CD4-positive, alpha-beta memory T cell (primary cell): ENCODE measurements around the gene OGFR. TPM values are rescaled to one million over a fixed set of nuclear protein-coding genes. Genes with fewer than 3 reads are reported as not detected.

Experiments used
- CTCF ChIA-PET: fragments of 350-600 bp; sonication (Branson Sonifier 250); formaldehyde crosslinking; loops from one replicate; lab custom pipeline; 2021; ENCODE audit warnings: inconsistent platforms; ENCODE audit not compliant: partially characterized antibody; lab: Charles Lee
- POLR2A ChIA-PET: fragments of 350-600 bp; sonication (Branson Sonifier 250); formaldehyde crosslinking; loops from one replicate; lab custom pipeline; 2021; ENCODE audit not compliant: partially characterized antibody; lab: Charles Lee
- DNase-seq, 5 donors: peaks; one replicate each; pipeline versions ENCODE4 v3.0.0 to v3.0.0-alpha.2; 2020 to 2022; ENCODE audit warnings: mixed read lengths in 1 of 5
- H3K27ac ChIP-seq: one replicate; pipeline ENCODE4 v1.7.0; 2013; ENCODE audit warnings: low read depth, low read length
- H3K27me3 ChIP-seq: 2 replicates; pipeline ENCODE4 v1.7.0; 2013; ENCODE audit warnings: mild to moderate bottlenecking, low read length, moderate library complexity; ENCODE audit not compliant: insufficient read depth
- H3K36me3 ChIP-seq: 2 replicates; pipeline ENCODE4 v1.7.0; 2013; ENCODE audit warnings: mild to moderate bottlenecking, low read length, moderate library complexity; ENCODE audit not compliant: insufficient read depth
- H3K4me1 ChIP-seq: 2 replicates; pipeline ENCODE4 v1.7.0; 2013; ENCODE audit warnings: mild to moderate bottlenecking, low read length, moderate library complexity; ENCODE audit not compliant: insufficient read depth
- H3K4me3 ChIP-seq, 2 donors: one replicate each; pipeline ENCODE4 v1.7.0; 2013; ENCODE audit warnings: low read length in 2 of 2, mild to moderate bottlenecking in 1 of 2
- H3K9me3 ChIP-seq, 2 donors: one replicate each; pipeline ENCODE4 v1.7.0; 2013; ENCODE audit warnings: low read length in 2 of 2, control low read depth in 1 of 2; ENCODE audit not compliant: control insufficient read depth in 1 of 2
- H3K27ac Mint-ChIP-seq, 7 donors: one replicate each; pipeline ENCODE4 v1.8.0; 2020 to 2021; ENCODE audit warnings: mixed read lengths in 7 of 7, mild to moderate bottlenecking in 6 of 7, inconsistent platforms in 3 of 7, moderate library complexity in 3 of 7
- H3K27me3 Mint-ChIP-seq, 2 donors: one replicate each; pipeline ENCODE4 v1.8.0; 2020 to 2021; ENCODE audit warnings: mixed read lengths in 2 of 2
- H3K36me3 Mint-ChIP-seq, 2 donors: one replicate each; pipeline ENCODE4 v1.8.0; 2020 to 2021; ENCODE audit warnings: mixed read lengths in 2 of 2, inconsistent platforms in 1 of 2, mild to moderate bottlenecking in 1 of 2
- H3K4me1 Mint-ChIP-seq, 4 donors: one replicate each; pipeline ENCODE4 v1.8.0; 2020 to 2021; ENCODE audit warnings: mixed read lengths in 4 of 4, mild to moderate bottlenecking in 1 of 4
- H3K4me3 Mint-ChIP-seq, 8 donors: one replicate each; pipeline ENCODE4 v1.8.0; 2020 to 2021; ENCODE audit warnings: mixed read lengths in 8 of 8, mild to moderate bottlenecking in 7 of 8, moderate library complexity in 6 of 8, inconsistent platforms in 3 of 8
- H3K9me3 Mint-ChIP-seq, 8 donors: one replicate each; pipeline ENCODE4 v1.8.0; 2020 to 2021; ENCODE audit warnings: mixed read lengths in 8 of 8, mild to moderate bottlenecking in 5 of 8, inconsistent platforms in 3 of 8, moderate library complexity in 1 of 8
- intact Hi-C: fragments of 100-400 bp; cut with micrococcal nuclease; formaldehyde crosslinking; loops from one replicate; pipeline ENCODE4 v1.15.1; 2023
- polyA plus RNA-seq, 2 donors: library from polyadenylated mRNA; unstranded; fragments of 300-500 nt; fragmentation: Illumina TruSeq; gene quantifications; one replicate each; pipeline ENCODE4 v1.2.3, GENCODE V29; 2021
- total RNA-seq, 2 experiments: library from RNA; stranded (reverse); gene quantifications; one replicate each; pipeline ENCODE4 v1.2.3, GENCODE V29; 2021

OGFR gene, protein sequence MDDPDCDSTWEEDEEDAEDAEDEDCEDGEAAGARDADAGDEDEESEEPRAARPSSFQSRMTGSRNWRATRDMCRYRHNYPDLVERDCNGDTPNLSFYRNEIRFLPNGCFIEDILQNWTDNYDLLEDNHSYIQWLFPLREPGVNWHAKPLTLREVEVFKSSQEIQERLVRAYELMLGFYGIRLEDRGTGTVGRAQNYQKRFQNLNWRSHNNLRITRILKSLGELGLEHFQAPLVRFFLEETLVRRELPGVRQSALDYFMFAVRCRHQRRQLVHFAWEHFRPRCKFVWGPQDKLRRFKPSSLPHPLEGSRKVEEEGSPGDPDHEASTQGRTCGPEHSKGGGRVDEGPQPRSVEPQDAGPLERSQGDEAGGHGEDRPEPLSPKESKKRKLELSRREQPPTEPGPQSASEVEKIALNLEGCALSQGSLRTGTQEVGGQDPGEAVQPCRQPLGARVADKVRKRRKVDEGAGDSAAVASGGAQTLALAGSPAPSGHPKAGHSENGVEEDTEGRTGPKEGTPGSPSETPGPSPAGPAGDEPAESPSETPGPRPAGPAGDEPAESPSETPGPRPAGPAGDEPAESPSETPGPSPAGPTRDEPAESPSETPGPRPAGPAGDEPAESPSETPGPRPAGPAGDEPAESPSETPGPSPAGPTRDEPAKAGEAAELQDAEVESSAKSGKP
- total RNA-seq (10 to 100 TPM; 73.6 to 75.9 TPM), polyA plus RNA-seq (10 to 100 TPM; 13.8 to 65.3 TPM)

GRCh38 chr20:62804627-62805154 lies at the start of gene OGFR:
OGFR (plus strand) TSS chr20:62804835; CDS start chr20:62804860, 25 bp downstream.
- no peaks in the 10 kb centered on the region for H3K27me3 ChIP-seq
- intact Hi-C loops = loop anchor here (1.0 kb wide), 1 partner anchor 10 kb away; no protein-coding TSS in a partner anchor
- Mint-ChIP-seq H3K9me3 (no peaks in the 10 kb centered on the region), H3K27me3 (peaks cover 0 to 1% of the 10 kb centered on the region in 2 donors), H3K36me3 (peaks cover 11 to 34% of the 10 kb centered on the region in 2 donors), H3K27ac (peak within 1 kb of the TSS; percentile 95 to 100 (median 97)), H3K4me3 (peak within 1 kb of the TSS; percentile 93 to 100 (median 96)), H3K4me1 (peaks cover 7 to 47% (median 22%) of the 10 kb centered on the region in 4 donors)
- H3K4me3 ChIP-seq = peak within 1 kb of the TSS; percentile 65 to 69
- peak within 1 kb of the TSS; percentile 72 for H3K27ac ChIP-seq
- CTCF ChIA-PET = interaction anchor here (0.6 to 3.5 kb wide), 3 partner anchors 10 to 57 kb away, joined by 4 to 13 read pairs (median 5); no protein-coding TSS in a partner anchor
- peaks cover 25% of the 10 kb centered on the region for H3K36me3 ChIP-seq
- DNase-seq = peak; percentile 72 to 78 (median 74)
- H3K9me3 ChIP-seq = no peaks in the 10 kb centered on the region
- POLR2A ChIA-PET = interaction anchor here (1.0 to 4.0 kb wide), 8 partner anchors 9 to 162 kb away, joined by 3 to 75 read pairs (median 8); partner anchors contain the start of genes MRGBP and SLCO4A1
- H3K4me1 ChIP-seq = peaks cover 38% of the 10 kb centered on the region

DNA sequence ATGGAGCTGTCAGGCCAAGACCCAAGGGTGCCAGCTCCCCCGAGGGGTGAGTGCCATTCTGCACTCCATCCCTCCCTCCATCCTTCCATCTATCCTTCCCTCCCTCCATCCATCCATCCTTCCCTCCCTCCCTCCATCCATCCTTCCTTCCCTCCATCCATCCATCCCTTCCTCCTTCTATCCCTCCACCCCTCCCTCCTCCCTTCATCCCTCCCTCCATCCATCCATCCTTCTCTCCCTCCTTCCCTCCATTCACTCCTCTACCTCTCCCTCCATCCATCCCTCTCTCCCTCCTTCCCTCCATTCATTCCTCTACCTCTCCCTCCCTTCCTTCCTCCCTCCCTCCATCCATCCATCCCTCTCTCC lies 49.7 kb upstream of the OGFR start:
- Histone ChIP-seq H3K4me1 (no peaks in the 10 kb centered on the region), H3K27ac (no peak overlapping the region), H3K4me3 (no peak overlapping the region), H3K27me3 (no peaks in the 10 kb centered on the region), H3K9me3 (no peaks in the 10 kb centered on the region), H3K36me3 (no peaks in the 10 kb centered on the region)
- no peak for DNase-seq
- H3K27ac Mint-ChIP-seq = no peak overlapping the region
- no peaks in the 10 kb centered on the region for H3K36me3 Mint-ChIP-seq
- POLR2A ChIA-PET = no interaction called here
- intact Hi-C loops = no loop called here
- H3K9me3 Mint-ChIP-seq = no peaks in the 10 kb centered on the region
- peaks cover 0 to 4% (median 3%) of the 10 kb centered on the region in 4 donors for H3K4me1 Mint-ChIP-seq
- peaks cover 3 to 9% of the 10 kb centered on the region in 2 donors for H3K27me3 Mint-ChIP-seq
- CTCF ChIA-PET = no interaction called here
- H3K4me3 Mint-ChIP-seq = no peak overlapping the region

DNA sequence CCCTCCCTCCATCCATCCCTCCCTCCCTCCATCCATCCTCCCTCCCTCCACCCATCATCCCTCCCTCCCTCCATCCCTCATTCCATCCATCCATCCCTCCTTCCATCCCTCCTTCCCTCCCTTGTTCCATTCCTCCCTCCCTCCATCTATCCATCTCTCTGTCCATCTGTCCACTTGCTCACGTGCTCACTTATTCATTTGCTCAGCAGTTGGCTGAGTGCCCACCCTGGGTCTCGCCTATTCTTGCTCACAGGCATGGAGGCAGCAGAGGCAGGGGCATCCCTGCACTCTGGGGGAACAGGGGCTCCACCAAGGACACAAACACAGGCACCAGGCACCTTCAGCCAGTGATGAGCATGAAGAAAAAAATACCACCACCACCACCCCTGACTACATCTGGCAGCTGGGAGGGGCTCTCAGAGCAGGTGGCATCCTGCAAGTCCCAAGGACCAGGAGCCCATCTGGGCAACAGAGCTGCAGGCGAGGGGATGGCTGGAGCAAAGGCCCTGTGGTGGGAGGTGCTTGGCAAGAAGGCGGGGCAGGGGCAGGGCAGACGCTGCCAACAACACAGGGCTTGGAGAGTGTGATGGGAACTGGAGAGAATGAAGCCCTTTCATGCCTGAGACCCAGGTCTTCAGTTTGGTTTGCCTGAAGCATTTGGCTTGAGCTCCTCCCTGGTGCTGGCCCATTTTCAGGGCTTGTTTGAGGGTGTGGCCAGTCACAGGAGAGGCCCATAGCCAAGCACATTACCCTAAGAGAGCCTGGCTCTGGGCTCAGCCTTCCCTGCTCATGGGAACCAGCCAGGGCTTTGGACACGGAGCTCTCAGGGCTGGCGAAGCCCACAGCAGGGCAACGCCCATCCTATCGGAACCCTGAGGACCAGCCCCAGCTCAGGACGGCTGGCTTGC lies 48.6 kb upstream of the OGFR start:
- no peak overlapping the region for H3K4me3 Mint-ChIP-seq
- H3K4me1 Mint-ChIP-seq = peaks cover 0 to 5% (median 4%) of the 10 kb centered on the region in 4 donors
- Histone ChIP-seq H3K4me3 (no peak overlapping the region), H3K27me3 (no peaks in the 10 kb centered on the region), H3K4me1 (no peaks in the 10 kb centered on the region), H3K27ac (no peak overlapping the region), H3K36me3 (no peaks in the 10 kb centered on the region), H3K9me3 (no peaks in the 10 kb centered on the region)
- no peak for DNase-seq
- H3K27ac Mint-ChIP-seq = no peak overlapping the region
- intact Hi-C loops = no loop called here
- H3K27me3 Mint-ChIP-seq = peaks cover 3 to 9% of the 10 kb centered on the region in 2 donors
- ChIA-PET CTCF (no interaction called here), POLR2A (interaction anchor here (1.1 kb wide), 1 partner anchor 17 kb away, joined by 3 read pairs; no protein-coding TSS in a partner anchor)
- no peaks in the 10 kb centered on the region for H3K9me3 Mint-ChIP-seq
- H3K36me3 Mint-ChIP-seq = no peaks in the 10 kb centered on the region

DNA sequence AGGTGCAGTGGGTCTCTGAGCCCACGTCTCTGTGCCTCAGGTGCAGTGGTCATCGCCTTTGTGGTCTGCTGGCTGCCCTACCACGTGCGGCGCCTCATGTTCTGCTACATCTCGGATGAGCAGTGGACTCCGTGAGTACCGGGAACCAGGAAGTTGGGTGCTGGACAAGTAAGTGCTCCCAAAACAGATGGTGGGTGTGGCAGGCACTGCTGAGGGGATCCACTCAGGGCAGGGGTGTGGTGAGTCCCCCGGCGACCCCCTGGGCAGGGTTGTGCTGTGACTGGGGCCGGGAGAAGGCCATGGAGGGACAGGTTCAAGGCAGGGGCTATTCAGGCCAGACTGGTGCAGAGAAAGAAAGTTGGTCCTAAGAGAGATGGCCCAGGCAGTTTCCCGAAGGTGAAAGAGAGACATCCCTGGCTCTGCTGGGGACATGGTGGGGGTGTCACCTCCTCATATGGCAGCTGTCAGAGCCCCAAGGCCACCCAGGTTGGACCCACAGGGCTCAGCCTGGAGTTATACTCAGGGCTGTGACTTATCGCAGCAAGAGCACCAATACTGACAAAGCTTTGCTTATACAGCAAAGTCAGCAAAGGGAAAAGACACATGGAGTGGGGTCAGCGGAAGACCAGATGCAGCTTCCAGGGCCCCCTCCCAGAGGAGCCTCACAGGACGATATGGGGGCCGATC lies 46.3 kb upstream of the OGFR start:
- ChIA-PET POLR2A (no interaction called here), CTCF (no interaction called here)
- Mint-ChIP-seq H3K27ac (peak overlapping the region in 1 of 7 donors; percentile 29), H3K36me3 (no peaks in the 10 kb centered on the region), H3K9me3 (no peaks in the 10 kb centered on the region), H3K4me3 (no peak overlapping the region), H3K27me3 (peaks cover 3 to 9% of the 10 kb centered on the region in 2 donors), H3K4me1 (peaks cover 0 to 5% (median 4%) of the 10 kb centered on the region in 4 donors)
- Histone ChIP-seq H3K27me3 (no peaks in the 10 kb centered on the region), H3K36me3 (no peaks in the 10 kb centered on the region), H3K4me1 (no peaks in the 10 kb centered on the region), H3K27ac (no peak overlapping the region), H3K4me3 (no peak overlapping the region), H3K9me3 (no peaks in the 10 kb centered on the region)
- intact Hi-C loops = no loop called here
- DNase-seq = no peak

- Histone ChIP-seq H3K4me1 (no peaks in the 10 kb centered on the region), H3K4me3 (no peak overlapping the region), H3K9me3 (no peaks in the 10 kb centered on the region), H3K36me3 (no peaks in the 10 kb centered on the region), H3K27me3 (no peaks in the 10 kb centered on the region), H3K27ac (no peak overlapping the region)
- Mint-ChIP-seq H3K4me3 (no peak overlapping the region), H3K27ac (no peak overlapping the region), H3K4me1 (peaks cover 0 to 5% (median 4%) of the 10 kb centered on the region in 4 donors), H3K36me3 (no peaks in the 10 kb centered on the region), H3K9me3 (no peaks in the 10 kb centered on the region), H3K27me3 (peaks cover 3 to 7% of the 10 kb centered on the region in 2 donors)
- POLR2A ChIA-PET = no interaction called here
- intact Hi-C loops = no loop called here
- CTCF ChIA-PET = no interaction called here
- peak in 1 of 5 donors; percentile 12 for DNase-seq
Measured at GRCh38 chr20:62759981-62760431, 44.6 kb upstream of the OGFR start.

DNA sequence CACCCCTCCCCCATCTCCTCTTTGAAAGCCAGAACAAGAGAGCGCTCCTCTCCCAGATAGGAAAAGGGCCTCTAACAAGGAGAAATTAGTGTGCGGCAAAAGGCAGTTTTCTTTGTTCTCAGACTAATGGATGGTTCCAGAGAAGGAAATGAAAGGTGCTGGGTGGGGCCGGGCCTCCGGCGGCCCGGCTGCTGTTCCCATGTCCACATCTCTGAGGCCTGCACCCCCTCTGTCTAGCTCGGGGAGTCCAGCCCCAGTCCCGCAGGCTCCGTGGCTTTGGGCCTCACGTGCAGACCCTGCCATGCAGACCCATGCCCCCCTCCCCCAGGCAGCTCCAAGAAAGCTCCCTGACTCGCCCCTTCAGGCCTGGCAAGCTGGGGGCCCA lies 44.2 kb upstream of the OGFR start:
- no peak overlapping the region for H3K27ac ChIP-seq
- Mint-ChIP-seq H3K4me1 (peaks cover 0 to 5% (median 4%) of the 10 kb centered on the region in 4 donors), H3K9me3 (no peaks in the 10 kb centered on the region), H3K36me3 (no peaks in the 10 kb centered on the region), H3K27me3 (peaks cover 3 to 7% of the 10 kb centered on the region in 2 donors), H3K4me3 (no peak overlapping the region), H3K27ac (no peak overlapping the region)
- H3K27me3 ChIP-seq = no peaks in the 10 kb centered on the region
- intact Hi-C loops = no loop called here
- ChIA-PET CTCF (no interaction called here), POLR2A (no interaction called here)
- H3K4me3 ChIP-seq = no peak overlapping the region
- H3K4me1 ChIP-seq = no peaks in the 10 kb centered on the region
- no peak for DNase-seq
- no peaks in the 10 kb centered on the region for H3K36me3 ChIP-seq
- no peaks in the 10 kb centered on the region for H3K9me3 ChIP-seq
